Endothelial cell of hepatic sinusoid (primary cell): ENCODE results near the gene KMT2D.

Experiments
- in situ Hi-C: cut with HindIII; loops from 2 replicates; pipeline ENCODE4 v1.10.0; 2017; ENCODE audit warnings: low sequenced_read_pairs

Gene KMT2D

DNA sequence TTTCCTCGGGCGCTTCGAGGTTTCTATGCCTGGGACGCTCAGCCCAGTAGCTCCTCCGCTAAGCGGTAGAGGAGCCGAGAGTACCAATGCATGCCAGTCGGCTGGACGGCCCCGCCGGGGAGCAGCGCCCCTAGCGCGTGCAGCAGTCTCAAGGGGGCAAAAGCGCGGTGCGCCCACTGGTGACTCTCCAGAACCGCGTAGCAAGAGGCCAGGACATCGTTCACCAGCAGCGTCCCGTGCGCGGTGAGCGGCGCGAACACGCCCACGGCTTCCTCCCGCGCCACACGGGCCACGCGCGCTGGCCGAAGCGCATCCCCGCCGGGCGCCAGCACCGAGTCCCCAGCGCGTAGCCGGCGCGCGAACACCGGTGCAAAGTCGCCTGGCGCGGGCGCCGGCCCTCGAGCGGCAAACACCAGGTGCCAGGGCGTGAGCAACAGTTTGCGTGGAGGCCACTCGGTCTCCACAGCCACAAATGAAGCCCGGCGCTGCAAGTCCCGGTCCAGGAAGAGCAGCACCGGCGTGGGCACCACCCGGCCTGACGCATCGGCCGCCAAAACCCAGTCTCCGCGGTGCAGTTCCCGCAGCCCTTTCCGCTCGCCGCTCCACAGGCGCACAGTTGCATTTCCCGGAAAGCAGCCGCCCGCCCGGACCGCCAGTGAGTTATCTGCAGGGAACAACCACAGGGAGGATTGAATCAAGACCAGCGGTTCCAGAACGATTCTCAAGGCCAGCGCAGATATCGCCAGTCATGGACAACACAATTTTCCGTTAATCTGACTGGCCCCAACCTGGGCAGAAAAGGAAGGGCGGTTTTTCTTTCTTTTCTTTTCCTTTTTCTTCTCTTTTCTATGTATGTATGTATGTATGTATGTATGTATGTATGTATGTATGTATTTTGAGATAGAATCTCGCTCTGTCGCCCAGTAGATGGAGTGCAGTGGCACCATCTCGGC lies 29.5 kb upstream of the KMT2D start:
- in situ Hi-C loops: no loop called here

- in situ Hi-C loops: no loop called here
Measured at GRCh38 chr12:49088932-49089330, 28.3 kb upstream of the KMT2D start.

DNA sequence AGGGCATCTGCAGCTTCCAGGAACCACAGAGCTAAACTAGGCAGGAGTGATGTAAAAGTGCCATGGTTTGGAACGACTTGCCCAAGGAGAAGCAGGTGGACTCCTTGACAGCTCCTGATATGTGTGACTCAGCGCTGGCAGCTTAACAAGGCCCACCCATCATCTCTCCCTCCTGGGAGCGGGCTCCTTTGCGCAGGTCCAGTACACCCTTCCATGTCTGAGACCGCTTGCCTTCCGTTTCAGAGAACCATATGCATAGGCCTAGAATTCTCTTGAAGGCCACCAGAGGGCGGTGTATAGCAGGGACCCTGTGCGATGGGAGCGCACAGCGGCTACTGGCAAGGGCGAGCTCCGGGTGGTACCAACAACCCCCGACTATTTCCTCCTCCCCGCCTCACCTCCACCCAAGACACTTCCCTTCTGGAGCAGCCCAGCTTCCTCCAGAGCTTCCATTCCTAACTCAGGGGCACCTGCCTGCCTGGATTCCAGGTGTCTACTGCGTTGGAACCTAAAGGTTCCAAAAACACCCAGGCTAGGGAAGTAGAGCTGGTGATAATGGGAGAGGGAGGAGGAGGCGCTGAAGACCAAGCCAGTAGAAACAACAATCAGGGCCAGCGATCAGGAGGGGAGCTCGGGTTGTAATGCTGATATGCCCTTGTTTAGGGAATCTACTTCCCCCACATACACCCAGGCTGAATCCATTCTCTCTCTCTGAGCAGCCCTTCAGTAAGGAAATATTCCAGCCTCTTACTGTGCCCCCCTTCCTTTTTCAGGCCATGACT lies 27.7 kb upstream of the KMT2D start:
- in situ Hi-C loops: no loop called here

DNA sequence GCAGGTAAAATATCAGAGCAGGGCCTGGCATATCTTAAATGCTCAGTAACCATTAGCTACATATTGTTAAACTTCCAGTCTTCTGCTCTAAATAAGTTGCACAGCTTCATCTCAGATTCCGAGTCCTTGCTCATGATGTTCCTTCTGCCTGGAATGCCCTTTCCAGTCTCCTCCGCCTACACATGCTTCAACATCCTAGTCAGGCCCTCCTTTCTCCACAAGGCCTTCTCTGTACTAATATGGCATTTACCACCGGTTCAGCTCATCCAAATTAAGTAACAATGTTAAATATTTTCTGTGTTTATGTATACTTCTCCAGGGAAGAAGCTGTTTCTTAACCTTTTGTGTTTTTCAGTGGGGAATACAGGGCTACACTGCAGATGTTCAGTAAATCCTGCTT lies 25.5 kb upstream of the KMT2D start:
- in situ Hi-C loops: no loop called here

DNA sequence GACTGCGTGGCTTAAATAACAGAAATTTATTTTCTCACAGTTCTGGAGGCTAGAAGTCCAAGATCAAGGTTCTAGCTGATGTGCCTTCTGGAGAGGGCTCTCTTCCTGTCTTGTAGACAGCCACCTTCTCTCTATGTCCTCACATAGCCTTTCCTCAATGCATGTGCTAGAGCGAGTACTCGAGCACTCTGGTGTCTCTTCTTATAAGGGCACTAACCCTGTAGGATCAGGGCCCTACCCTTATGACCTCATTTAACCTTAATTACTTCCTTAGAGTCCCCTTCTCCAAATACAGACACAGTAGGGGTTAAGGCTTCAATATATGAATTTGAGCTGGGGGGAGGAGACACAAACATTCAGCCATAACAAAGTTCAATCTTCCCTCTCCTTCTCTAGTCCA lies 23.8 kb upstream of the KMT2D start:
- in situ Hi-C loops: no loop called here

DNA sequence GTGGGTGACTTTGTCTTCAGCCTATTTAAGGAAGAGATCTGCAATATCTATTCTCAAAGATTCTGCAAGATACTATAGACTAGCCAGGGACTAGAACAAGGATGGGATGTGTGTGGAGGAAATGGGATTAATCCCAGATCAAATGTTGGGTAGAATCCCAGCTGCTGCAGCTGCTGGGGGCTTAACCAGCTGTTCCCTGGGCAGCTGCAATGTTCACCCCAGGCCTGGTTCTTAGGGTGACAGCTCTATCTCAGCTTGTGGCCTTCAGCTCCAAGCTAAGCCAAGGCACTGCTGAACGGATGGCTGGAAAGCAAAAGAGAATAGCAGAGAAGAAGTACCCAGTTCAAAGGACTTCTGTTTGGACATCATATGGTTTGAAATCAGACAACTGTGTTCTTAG lies 19.2 kb upstream of the KMT2D start:
- in situ Hi-C loops: no loop called here

DNA sequence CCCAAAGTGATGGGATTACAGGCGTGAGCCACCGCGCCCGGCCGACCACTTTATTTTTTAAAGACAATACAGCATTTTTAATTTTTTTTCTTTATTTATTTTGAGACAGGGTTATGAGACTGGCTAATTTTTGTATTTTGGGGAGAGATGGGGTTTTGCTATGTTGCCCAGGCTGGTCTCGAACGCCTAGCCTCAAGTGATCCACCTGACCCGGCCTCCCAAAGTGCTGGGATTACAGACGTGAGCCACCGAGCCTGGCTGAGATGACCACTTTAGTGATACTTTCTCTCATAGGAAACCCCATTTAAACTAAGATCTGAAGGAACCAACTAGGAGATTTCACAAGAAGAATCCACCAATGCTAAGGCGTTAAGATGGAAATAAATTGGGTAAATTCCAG lies 10.4 kb upstream of the KMT2D start:
- in situ Hi-C loops: no loop called here

DNA sequence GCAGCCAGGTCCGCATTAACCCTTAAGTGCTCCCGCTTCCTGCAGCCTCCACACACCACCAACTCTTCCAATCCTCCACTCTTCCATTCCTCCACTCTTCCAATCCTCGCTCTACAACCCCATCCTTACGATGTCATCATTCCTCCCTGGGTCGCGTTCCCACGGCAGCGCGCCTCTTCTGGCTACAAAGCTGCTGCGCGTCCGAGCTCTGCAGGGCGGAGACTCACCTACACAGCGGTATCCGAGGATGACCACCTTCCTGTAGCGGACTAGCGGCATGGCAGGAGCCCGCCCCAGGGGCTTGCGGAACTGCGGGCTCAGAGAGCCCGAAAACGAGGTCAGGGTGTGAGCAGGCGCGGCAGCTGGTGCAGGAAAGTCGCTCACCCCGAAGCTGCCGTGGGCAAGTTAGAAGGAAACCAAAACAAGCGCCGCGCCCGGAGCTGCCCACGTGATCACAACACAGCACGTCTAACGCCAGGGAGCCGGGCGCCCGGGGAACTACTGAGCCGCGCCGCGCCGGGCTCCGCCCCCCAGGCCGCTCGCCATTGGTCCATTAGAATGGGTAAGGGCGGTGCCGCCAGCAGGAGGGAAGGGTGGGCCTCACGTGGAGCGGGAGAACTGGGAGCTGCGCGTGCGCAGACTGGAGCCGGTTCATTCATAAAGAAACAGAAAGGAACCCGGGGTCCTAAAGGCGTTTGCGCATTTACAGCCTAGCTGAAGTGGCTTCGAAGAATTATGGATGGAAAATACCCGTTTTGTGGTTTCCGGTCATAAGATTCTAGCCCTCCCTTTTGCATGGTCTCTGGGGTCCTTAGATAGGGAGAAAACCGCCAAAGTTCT lies 9.1 kb upstream of the KMT2D start, which contains the start of gene RHEBL1:
Gene RHEBL1, minus strand, starts transcription at position 473 of the 840 bp plus-strand sequence. Its CDS starts 194 bp downstream, at position 279.
- in situ Hi-C loops: loop anchor here (10.0 kb wide), 3 partner anchors 55 to 275 kb away; partner anchors contain the start of gene DNAJC22

DNA sequence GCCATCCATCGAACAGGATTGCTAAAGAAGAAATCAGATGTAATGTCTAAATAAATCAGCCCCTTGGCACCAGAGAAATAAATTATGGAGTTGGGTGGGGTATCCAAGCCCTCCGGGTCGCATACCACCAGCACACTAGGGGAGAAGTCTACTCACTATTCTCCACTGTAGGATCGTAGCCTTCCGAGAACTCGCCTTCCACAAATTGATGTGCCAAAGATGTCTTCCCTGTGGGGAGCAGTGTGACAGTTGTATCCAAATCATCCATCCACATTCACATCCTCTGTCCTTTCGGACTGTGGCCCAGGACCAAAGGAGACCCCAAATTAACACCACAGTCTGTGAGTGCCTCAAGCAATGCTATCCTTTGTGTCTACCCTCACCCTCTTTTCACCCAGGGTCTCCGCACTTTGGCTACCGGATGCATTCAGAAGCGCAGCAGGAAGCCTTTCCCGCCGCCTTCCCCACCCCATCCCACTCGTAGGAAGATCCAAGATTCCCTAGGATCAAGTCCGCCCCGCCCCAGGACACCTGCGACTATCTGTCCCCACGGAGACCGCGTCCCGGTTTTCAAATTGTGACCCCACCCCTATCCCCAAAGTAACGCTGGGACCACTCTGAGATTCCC lies 8.4 kb upstream of the KMT2D start:
- in situ Hi-C loops: loop anchor here (10.0 kb wide), 3 partner anchors 56 to 276 kb away; partner anchors contain the start of gene DNAJC22

- in situ Hi-C loops: loop anchor here (10.0 kb wide), 3 partner anchors 59 to 279 kb away; partner anchors contain the start of gene DNAJC22
Measured at GRCh38 chr12:49066120-49066519, 5.5 kb upstream of the KMT2D start.

- in situ Hi-C loops: loop anchor here (10.0 kb wide), 3 partner anchors 60 to 280 kb away; partner anchors contain the start of gene DNAJC22
Measured at GRCh38 chr12:49064767-49065152, 4.2 kb upstream of the KMT2D start.

GRCh38 chr12:49061916-49062315 lies 1.3 kb upstream of the KMT2D start:
- in situ Hi-C loops: loop anchor here (10.0 kb wide), 3 partner anchors 63 to 283 kb away; partner anchors contain the start of gene DNAJC22

- in situ Hi-C loops: loop anchor here (10.0 kb wide), 3 partner anchors 64 to 284 kb away; partner anchors contain the start of gene DNAJC22
Measured at GRCh38 chr12:49061157-49061650, 610 bp upstream of the KMT2D start.

DNA sequence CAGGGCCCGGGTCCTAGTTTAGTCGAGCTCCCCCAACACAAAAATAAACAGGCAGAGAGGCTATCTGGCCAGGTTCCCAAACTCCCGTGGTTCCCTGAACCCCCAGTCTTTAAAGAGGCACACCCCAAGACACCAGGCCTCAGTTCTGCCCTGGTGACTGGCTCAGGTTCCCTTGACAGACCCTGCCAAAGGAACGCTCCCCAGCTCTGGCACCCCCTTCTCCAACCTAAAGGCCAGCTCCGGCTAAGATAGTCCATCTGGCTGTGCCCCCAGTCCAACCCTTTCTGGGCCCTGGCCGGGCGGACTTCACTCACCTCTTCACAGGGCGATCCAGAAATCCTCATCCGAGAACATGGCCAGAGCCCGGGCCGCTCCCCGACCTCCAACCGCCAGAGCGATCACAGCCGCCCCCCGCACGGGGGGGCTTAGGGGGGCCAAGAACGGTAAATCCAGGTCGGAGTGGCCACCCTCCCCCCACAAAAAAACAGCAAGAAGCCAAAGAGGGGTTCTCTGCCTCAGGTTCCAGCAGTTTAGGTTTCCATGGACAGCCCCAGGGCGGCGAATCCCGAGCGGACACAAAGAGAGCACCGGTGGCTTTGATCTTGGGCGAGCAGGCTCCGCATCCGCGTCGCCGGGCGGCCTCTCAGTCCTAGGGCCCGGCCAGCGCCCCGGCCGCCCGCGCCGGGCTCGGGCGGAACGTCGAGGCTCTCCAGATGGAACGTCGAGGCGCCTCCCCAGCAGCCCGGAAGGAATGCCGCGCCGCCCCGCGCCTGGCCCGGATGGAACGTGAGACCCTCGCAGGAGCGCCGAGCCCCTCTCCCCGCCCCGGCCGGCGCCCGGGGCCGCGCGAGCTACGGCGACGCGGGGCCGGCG lies 1.1 kb downstream of the KMT2D start:
- in situ Hi-C loops: loop anchor here (10.0 kb wide), 3 partner anchors 65 to 285 kb away; partner anchors contain the start of gene DNAJC22

DNA sequence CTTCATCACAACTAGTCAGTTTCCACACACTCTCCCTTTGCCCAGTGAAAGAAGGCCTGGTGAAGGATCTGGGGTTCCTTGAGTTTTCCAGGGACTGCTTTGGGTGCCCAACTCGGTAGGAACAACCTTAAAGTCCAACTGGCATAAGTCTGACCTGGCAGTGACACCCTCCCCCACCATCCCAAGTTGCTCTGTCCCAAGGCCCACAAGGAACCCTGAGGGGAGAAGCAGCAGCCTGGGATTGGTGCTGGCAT lies 1.6 kb downstream of the KMT2D start:
- in situ Hi-C loops: no loop called here

DNA sequence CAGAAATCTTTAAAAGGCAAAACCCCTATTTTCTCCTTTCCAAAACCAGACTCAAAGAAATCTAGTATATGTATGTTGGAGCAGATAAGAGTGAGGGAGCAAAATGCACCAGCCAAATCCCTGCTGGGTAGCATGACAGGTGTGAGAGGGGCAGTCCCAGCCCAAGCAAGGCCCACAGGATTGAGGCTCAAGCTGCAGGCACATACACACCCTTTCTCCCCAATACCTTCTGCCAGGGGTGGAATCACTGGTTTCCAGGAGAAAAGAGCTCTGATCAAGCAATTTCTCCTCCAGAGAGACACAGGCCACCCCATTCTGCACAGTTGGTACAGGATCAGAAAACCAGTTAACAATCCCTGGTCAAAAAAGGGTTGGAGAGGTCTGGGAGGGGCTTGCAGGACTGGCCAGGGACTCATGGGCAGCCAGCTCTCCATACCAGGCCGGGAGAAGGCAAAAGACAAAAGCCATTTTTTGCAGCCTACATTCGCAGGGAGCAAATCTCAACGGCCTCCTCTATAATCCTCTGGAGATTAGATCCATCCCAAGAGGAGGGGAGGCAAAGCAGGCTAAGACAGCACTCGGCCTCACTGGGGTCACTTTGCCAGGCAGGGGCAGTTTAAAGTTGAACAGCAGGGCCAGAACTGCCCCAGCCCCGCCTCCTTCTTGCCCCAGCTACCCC lies 2.1 kb downstream of the KMT2D start:
- in situ Hi-C loops: no loop called here

DNA sequence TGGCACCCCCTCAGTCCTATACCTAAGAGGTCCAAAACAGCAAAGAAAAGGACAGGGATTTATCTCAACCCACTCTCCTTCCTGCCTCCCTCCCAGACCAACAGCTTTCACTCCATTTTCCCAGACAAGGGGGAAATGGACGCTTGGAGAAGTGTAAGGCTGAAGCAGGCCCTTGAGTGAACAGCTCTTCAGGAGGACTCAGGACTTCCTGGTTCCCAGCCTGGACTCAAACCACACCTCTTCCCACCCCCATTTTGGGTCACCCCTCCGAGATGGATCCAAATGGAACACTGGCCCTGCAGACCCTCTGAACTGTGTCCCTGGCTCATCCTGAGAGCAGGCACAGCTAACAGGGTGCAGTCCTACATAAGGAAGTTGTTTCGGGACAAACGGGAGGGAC lies 2.7 kb downstream of the KMT2D start:
- in situ Hi-C loops: no loop called here

DNA sequence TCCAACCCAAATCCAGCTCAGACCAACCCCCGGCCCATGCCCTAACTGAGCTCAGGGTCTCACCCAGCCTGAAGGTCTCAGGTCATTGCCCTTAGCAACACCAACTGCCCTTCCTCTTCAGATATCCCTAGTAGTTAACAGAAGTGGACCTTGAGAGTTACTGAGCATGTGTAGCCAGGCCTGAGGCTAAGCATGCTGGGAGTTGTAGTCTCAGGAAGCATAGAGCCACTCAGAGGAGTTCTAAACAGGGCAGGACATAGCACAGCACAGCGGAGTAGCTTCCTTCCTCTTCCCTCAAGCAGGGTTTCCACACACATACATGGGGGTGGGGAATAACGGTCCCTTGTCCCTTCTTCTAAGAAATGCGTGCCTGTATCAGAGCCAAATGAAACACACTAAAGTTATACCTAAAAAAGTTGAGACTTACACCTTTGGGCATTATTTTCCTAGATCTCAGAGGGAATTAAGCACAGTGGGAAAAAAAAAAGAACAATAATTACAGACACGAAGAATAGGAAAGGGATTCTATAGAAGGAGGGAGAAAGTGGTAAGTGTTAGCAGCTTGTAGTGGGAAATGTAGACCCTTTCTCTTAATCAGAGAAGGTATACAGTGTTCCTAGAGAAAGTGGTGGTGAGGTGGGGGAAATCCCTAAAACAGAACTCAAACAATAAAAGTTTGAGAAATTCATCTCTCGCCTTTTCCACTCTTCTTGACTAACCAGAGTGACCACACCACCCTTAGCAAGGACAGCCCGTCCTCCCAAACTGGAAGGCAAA lies 4.4 kb downstream of the KMT2D start:
- in situ Hi-C loops: no loop called here
